PFSK-1 (cell line): Measurements from ENCODE around the gene PDF.

Experiments used
- POLR2AphosphoS5 ChIP-seq: IDR thresholded peaks from 2 replicates; pipeline ENCODE4 v1.6.1; 2012; ENCODE audit warnings: low read depth, mild to moderate bottlenecking, control low read depth, low read length, moderate library complexity
- REST ChIP-seq, 2 experiments: IDR thresholded peaks; 2 replicates each; pipeline versions ENCODE4 v1.6.1 to v1.8.0; 2011 to 2012; ENCODE audit warnings: low read depth in 2 of 2, low read length in 2 of 2, control low read depth in 1 of 2, inconsistent platforms in 1 of 2, mild to moderate bottlenecking in 1 of 2, moderate library complexity in 1 of 2; ENCODE audit not compliant: insufficient read depth in 1 of 2
- TAF1 ChIP-seq: IDR thresholded peaks from 2 replicates; pipeline ENCODE4 v1.6.1; 2012; ENCODE audit warnings: low read length, control low read depth, borderline replicate concordance; ENCODE audit not compliant: insufficient read depth

DNA sequence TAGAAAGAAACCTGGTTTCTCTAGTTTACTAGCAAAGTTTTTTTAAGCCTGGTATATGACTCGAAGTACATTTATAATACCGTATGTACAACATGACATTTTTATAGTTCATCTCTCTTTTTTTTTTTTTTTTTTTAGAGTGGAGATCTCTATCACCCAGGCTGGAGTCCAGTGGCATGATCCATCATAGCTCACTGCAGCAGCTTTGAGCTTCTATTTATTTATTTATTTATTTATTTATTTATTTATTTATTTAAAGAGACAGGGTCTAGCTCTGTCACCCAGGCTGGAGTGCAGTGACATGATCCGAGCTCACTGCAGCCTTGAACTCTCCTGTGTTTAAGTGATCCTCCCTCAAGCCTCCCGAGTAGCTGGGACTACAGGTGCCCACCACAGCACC is 45.1 kb downstream of the PDF start:
- TF ChIP-seq POLR2AphosphoS5: no peak
- TF ChIP-seq REST (IDR thresholded peaks at IDR 0.05; ENCODE audit: insufficient read depth in 1 of 2, low read depth in 2 of 2, low read length in 2 of 2): no peak
- TF ChIP-seq TAF1: no peak
